Mammary epithelial cell (primary cell): ENCODE results near the gene BCL2A1.

Source experiments
- EZH2 ChIP-seq: IDR thresholded peaks from 2 replicates; pipeline ENCODE4 v1.6.1; 2012; ENCODE audit warnings: low read length, inconsistent platforms, borderline replicate concordance
- TF ChIP-seq, protein P1 (sequence below), 2 donors: IDR thresholded peaks in 1 of 2; conservative IDR thresholded peaks in 1 of 2; 2 replicates each; pipeline ENCODE4 v1.5.1; 2011 to 2012; ENCODE audit warnings: inconsistent platforms in 2 of 2, low read length in 2 of 2, mild to moderate bottlenecking in 2 of 2, control low read depth in 1 of 2, low read depth in 1 of 2; ENCODE audit not compliant: insufficient read depth in 1 of 2; ENCODE audit errors: extremely low read depth in 1 of 2

DNA sequence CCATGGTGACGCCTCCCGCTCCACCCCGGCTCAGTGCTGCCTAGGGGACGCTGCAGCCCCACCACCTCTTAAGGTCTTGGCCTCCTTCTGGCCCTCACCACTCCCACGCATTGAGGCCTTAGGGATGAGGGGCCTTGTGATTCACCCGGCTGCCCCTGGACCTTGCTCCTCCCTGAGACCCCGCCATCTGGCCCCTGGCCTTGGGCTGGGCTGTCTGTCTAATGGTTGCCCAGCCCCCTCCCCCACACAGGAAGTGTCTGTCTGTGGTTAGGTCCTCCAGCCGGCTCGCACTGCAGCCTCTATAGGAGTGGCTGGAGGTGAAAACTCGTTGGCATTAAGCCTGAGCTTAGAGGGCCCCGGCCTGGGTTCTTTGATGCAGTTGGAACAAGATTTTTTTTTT, 52.7 kb downstream of the BCL2A1 start:
- TF ChIP-seq, protein P1, sequence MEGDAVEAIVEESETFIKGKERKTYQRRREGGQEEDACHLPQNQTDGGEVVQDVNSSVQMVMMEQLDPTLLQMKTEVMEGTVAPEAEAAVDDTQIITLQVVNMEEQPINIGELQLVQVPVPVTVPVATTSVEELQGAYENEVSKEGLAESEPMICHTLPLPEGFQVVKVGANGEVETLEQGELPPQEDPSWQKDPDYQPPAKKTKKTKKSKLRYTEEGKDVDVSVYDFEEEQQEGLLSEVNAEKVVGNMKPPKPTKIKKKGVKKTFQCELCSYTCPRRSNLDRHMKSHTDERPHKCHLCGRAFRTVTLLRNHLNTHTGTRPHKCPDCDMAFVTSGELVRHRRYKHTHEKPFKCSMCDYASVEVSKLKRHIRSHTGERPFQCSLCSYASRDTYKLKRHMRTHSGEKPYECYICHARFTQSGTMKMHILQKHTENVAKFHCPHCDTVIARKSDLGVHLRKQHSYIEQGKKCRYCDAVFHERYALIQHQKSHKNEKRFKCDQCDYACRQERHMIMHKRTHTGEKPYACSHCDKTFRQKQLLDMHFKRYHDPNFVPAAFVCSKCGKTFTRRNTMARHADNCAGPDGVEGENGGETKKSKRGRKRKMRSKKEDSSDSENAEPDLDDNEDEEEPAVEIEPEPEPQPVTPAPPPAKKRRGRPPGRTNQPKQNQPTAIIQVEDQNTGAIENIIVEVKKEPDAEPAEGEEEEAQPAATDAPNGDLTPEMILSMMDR (conservative IDR thresholded peaks at IDR 0.05 in 1 of 2, IDR thresholded peaks at IDR 0.05 in 1 of 2; ENCODE audit: extremely low read depth in 1 of 2, insufficient read depth in 1 of 2, low read depth in 1 of 2, low read length in 2 of 2) = no peak
- no peak for TF ChIP-seq EZH2
